Osteoblast (primary cell): Measurements from ENCODE around the gene NTNG2. TPM values are rescaled to one million over a fixed set of nuclear protein-coding genes. Genes with fewer than 3 reads are reported as not detected.
"Not testable (repeated sequence)": the region's sequence is repeated elsewhere in the genome, so short reads cannot be mapped to it uniquely, and the experiment has no call there.

Experiments used
- DNase-seq: peaks from one replicate; pipeline ENCODE4 v3.0.0; 2011; ENCODE audit warnings: low spot score, mixed read lengths; ENCODE audit not compliant: insufficient read length; ENCODE audit errors: missing footprints
- H2AFZ ChIP-seq: 2 replicates; pipeline ENCODE4 v1.6.0; 2011; ENCODE audit warnings: mild to moderate bottlenecking, low read length
- H3K27ac ChIP-seq: 2 replicates; pipeline ENCODE4 v1.5.1; 2011; ENCODE audit warnings: mild to moderate bottlenecking, low read depth, low read length, moderate library complexity
- H3K27me3 ChIP-seq: 2 replicates; pipeline ENCODE4 v1.6.0; 2012; ENCODE audit warnings: mild to moderate bottlenecking, control low read depth, inconsistent platforms, low read length, moderate library complexity; ENCODE audit not compliant: insufficient read depth
- H3K36me3 ChIP-seq: 2 replicates; pipeline ENCODE4 v1.5.1; 2011; ENCODE audit warnings: mild to moderate bottlenecking, low read length, control low read depth, moderate library complexity; ENCODE audit not compliant: insufficient read depth
- H3K4me1 ChIP-seq: 2 replicates; pipeline ENCODE4 v1.5.1; 2011; ENCODE audit warnings: mild to moderate bottlenecking, low read length, control low read depth, moderate library complexity; ENCODE audit not compliant: insufficient read depth
- H3K4me2 ChIP-seq: 2 replicates; pipeline ENCODE4 v1.6.0; 2011; ENCODE audit warnings: mild to moderate bottlenecking, low read length; ENCODE audit not compliant: insufficient read depth
- H3K4me3 ChIP-seq: fragments of 200-600 bp; sonication (generic); 3 replicates; pipeline ENCODE4 v1.5.1; 2012; ENCODE audit warnings: mild to moderate bottlenecking, low read length, inconsistent platforms; ENCODE audit not compliant: insufficient read depth
- H3K79me2 ChIP-seq: 2 replicates; pipeline ENCODE4 v1.6.0; 2012; ENCODE audit warnings: mild to moderate bottlenecking, low read length, control low read depth, inconsistent platforms; ENCODE audit not compliant: insufficient read depth
- H3K9me3 ChIP-seq: 2 replicates; pipeline ENCODE4 v1.5.1; 2011; ENCODE audit warnings: low read depth, low read length, control low read depth
- H4K20me1 ChIP-seq: 2 replicates; pipeline ENCODE4 v1.6.0; 2012; ENCODE audit warnings: mild to moderate bottlenecking, low read length, control low read depth; ENCODE audit not compliant: insufficient read depth
- total RNA-seq: library from RNA; depleted of rRNA; stranded (reverse); fragments of >200 nt; gene quantifications from 2 replicates; pipeline ENCODE4 v1.2.3, GENCODE V29; 2012
- TF ChIP-seq, protein P1 (sequence below): IDR thresholded peaks from 2 replicates; pipeline ENCODE4 v1.5.1; 2011; ENCODE audit warnings: mild to moderate bottlenecking, low read depth, low read length, moderate library complexity; ENCODE audit errors: extremely low read depth

NTNG2 gene
- total RNA-seq, 1 donor: 9.4 TPM

DNA sequence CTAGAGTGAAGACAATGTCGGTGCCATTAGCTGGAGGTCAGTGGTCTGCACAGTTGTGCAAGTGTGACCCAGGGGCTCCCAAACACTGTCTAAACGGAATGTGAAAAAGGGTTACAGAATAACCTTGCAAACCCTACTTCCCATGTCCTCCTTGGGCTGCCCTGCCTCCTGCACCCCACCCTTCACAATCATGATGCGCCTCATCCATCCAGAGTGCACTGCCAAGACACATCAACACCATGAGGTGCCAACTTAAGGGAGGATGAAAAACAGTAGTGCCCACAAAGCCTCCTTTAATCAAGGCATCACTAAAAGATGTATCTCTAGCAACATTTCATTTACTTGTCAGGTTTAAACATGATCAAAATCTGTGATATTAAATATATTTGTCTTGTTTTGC lies 105.8 kb downstream of the NTNG2 start:
- DNase-seq: no peak
- Histone ChIP-seq H4K20me1 (peaks cover 22% of the 10 kb centered on the region), H3K27me3 (no peaks in the 10 kb centered on the region), H3K4me2 (no peak overlapping the region), H3K36me3 (peaks cover 78% of the 10 kb centered on the region), H3K4me1 (no peaks in the 10 kb centered on the region), H3K4me3 (no peak overlapping the region), H2AFZ (no peak overlapping the region), H3K79me2 (no peaks in the 10 kb centered on the region), H3K9me3 (no peaks in the 10 kb centered on the region), H3K27ac (no peak overlapping the region)
- TF ChIP-seq, protein P1, sequence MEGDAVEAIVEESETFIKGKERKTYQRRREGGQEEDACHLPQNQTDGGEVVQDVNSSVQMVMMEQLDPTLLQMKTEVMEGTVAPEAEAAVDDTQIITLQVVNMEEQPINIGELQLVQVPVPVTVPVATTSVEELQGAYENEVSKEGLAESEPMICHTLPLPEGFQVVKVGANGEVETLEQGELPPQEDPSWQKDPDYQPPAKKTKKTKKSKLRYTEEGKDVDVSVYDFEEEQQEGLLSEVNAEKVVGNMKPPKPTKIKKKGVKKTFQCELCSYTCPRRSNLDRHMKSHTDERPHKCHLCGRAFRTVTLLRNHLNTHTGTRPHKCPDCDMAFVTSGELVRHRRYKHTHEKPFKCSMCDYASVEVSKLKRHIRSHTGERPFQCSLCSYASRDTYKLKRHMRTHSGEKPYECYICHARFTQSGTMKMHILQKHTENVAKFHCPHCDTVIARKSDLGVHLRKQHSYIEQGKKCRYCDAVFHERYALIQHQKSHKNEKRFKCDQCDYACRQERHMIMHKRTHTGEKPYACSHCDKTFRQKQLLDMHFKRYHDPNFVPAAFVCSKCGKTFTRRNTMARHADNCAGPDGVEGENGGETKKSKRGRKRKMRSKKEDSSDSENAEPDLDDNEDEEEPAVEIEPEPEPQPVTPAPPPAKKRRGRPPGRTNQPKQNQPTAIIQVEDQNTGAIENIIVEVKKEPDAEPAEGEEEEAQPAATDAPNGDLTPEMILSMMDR: no peak

DNA sequence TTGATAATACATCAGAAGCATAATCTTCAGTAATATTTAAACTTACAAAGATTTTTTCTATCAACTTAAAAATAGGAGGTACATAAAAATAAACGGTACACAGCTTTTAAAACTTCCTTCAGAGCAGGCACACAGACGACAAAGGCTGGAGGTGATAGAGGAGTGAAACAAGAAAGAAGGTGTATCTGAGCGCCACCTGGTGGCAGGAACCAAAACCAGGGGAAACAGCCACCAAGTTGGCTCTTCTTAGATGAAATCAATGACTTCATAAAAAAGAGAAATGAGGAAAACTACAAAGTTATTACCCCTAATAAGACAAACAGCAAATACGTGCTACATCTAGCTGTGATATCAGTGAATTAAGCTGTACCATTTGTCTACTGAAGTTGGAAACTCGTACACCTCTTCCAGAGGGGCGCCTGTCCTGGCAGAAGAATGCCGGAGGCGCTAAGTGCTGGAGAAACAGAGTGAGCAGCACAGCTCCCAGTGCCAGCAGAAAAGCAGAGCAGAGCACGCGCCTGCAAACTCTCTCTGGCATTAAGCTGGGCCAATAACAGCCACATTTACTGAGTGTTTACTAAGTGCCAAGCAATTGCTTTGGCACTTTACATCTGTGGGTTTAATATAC lies 107.0 kb downstream of the NTNG2 start:
- Histone ChIP-seq H2AFZ (no peak overlapping the region), H3K27me3 (no peaks in the 10 kb centered on the region), H4K20me1 (peaks cover 13% of the 10 kb centered on the region), H3K79me2 (no peaks in the 10 kb centered on the region), H3K4me3 (no peak overlapping the region), H3K4me2 (no peak overlapping the region), H3K4me1 (no peaks in the 10 kb centered on the region), H3K36me3 (peaks cover 77% of the 10 kb centered on the region), H3K27ac (no peak overlapping the region), H3K9me3 (no peaks in the 10 kb centered on the region)
- DNase-seq: no peak
- TF ChIP-seq, protein P1: peak; percentile 97

DNA sequence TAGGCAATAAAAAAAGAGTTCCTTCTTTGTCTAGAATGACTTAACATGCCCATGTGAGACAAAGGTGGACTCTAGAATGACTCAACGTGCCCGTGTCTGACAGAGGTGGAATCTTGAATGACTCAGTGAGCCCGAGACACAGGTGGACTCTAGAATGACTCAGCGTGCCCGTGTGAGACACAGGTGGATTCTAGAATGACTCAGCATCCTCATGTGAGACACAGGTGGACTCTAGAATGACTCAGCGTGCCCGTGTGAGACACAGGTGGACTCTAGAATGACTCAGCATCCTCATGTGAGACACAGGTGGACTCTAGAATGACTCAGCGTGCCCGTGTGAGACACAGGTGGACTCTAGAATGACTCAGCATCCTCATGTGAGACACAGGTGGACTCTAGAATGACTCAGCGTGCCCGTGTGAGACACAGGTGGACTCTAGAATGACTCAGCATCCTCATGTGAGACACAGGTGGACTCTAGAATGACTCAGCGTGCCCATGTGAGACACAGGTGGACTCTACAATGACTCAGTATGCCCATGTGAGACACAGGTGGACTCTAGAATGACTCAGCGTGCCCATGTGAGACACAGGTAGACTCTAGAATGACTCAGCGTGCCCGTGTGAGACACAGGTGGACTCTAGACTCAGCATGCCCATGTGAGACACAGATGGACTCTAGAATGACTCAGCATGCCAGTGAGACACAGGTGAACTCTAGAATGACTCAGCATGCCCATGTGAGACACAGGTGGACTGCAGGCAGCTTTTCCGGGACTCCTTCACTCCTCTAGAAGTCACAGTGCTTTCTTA lies 108.1 kb downstream of the NTNG2 start:
- not testable (repeated sequence) for DNase-seq, H3K9me3 ChIP-seq, H3K27ac ChIP-seq, H3K4me1 ChIP-seq, H3K4me2 ChIP-seq, H4K20me1 ChIP-seq, H3K27me3 ChIP-seq, H3K79me2 ChIP-seq, H2AFZ ChIP-seq, H3K4me3 ChIP-seq
- peaks cover 78% of the 10 kb centered on the region for H3K36me3 ChIP-seq

DNA sequence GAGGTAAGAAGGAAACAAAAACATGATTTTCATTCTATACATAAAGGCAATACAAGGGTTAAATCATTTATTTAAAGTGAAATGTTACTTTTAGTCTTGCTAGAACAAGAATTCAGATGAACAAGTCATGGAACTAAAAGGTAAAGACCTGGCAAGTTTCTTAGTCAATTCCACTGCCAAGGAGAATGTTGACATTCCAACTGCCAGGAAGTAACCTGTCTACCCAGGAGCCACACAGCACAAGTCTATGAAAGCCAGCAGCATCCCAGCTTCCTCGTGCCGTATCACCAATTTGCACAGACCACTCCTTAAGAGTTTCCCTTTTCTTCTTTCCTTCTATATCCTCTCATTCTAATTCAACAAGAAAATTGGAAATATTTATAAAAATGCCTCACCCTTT lies 113.0 kb downstream of the NTNG2 start:
- no peaks in the 10 kb centered on the region for H4K20me1 ChIP-seq
- no peak for DNase-seq
- H3K27me3 ChIP-seq: no peaks in the 10 kb centered on the region
- no peaks in the 10 kb centered on the region for H3K9me3 ChIP-seq
- no peaks in the 10 kb centered on the region for H3K4me1 ChIP-seq
- TF ChIP-seq, protein P1: no peak
- H3K27ac ChIP-seq: no peak overlapping the region
- peaks cover 89% of the 10 kb centered on the region for H3K36me3 ChIP-seq
- no peak overlapping the region for H2AFZ ChIP-seq
- H3K4me2 ChIP-seq: no peak overlapping the region
- no peaks in the 10 kb centered on the region for H3K79me2 ChIP-seq
- no peak overlapping the region for H3K4me3 ChIP-seq
